Thyroid gland (tissue), 4 donors: ENCODE results near the gene SGSH. TPM values are rescaled to one million over a fixed set of nuclear protein-coding genes. Genes with fewer than 3 reads are reported as not detected.

ENCODE experiments used
- DNase-seq, 2 donors: peaks; one replicate each; pipeline ENCODE4 v3.0.0-alpha.2; 2019
- H3K27ac ChIP-seq, 3 donors: fragments of 200-600 bp; sonication (generic); 1 replicate in 2 of 3; 2 replicates in 1 of 3; pipeline ENCODE4 v1.5.1; 2016 to 2019; ENCODE audit warnings: mild to moderate bottlenecking in 1 of 3, moderate library complexity in 1 of 3
- H3K27me3 ChIP-seq: fragments of 200-600 bp; sonication (generic); one replicate; pipeline ENCODE4 v1.5.1; 2019
- H3K36me3 ChIP-seq, 2 donors: fragments of 200-600 bp; sonication (generic); one replicate each; pipeline ENCODE4 v1.5.1; 2016 to 2019
- H3K4me1 ChIP-seq, 2 donors: fragments of 200-600 bp; sonication (generic); one replicate each; pipeline ENCODE4 v1.5.1; 2017 to 2019
- H3K4me3 ChIP-seq, 3 donors: fragments of 200-600 bp; sonication (generic); replicated peaks in 1 of 3; 1 replicate in 2 of 3; 2 replicates in 1 of 3; pipeline ENCODE4 v1.5.1; 2016; ENCODE audit warnings: mild to moderate bottlenecking in 1 of 3
- H3K9me3 ChIP-seq: fragments of 200-600 bp; sonication (generic); one replicate; pipeline ENCODE4 v1.5.1; 2017
- POLR2A ChIP-seq, 2 donors: fragments of 450-650 bp; IDR thresholded peaks; one replicate each; pipeline ENCODE4 v1.6.1; 2017; ENCODE audit warnings: antibody characterized with exemption in 2 of 2, mild to moderate bottlenecking in 2 of 2, moderate library complexity in 1 of 2
- WGBS, 2 donors: methylation state at CpG; one replicate each; pipeline ENCODE4 v1.1.5; 2017; 5-methylcytosine and 5-hydroxymethylcytosine counted together
- intact Hi-C: fragments of 100-400 bp; cut with DNase I; formaldehyde crosslinking; loops from one replicate; pipeline ENCODE4 v1.15.1; 2023
- total RNA-seq, 4 donors: library from RNA; depleted of rRNA; stranded (reverse); fragments of >200 nt; gene quantifications; one replicate each; pipeline ENCODE4 v1.2.3, GENCODE V29; 2016
- TF ChIP-seq, protein P1 (sequence below), 6 experiments: fragments of 200-600 bp in 3 of 6; fragments of 450-650 bp in 3 of 6; sonication (generic) in 3 of 6; IDR thresholded peaks; one replicate each; pipeline ENCODE4 v1.5.1; 2016 to 2019; ENCODE audit warnings: antibody characterized with exemption in 6 of 6, mild to moderate bottlenecking in 2 of 6, inconsistent platforms in 1 of 6, moderate library complexity in 1 of 6

SGSH gene
- total RNA-seq, 4 donors from 2014 or later: 31.8 to 48.5 (median 38.2) TPM

DNA sequence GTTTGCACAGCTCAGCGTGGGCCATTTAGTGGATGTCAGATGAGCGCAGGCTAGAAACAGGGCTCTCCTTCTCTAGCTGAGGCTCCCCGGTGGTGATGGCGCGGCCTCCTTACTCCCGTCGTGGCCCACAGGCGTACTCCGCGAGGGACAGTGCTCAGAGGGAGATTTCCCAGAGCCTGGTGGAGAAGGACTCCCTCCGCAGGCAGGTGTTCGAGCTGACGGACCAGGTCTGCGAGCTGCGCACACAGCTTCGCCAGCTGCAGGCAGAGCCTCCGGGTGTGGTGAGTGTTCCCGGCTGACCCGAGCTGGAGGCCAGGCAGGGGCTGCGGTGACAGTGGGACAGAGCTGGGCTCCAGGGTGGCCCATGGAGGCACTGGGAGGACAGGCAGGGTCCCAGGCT lies 28.9 kb downstream of the SGSH start:
- H3K4me1 ChIP-seq: peaks cover 0 to 15% of the 10 kb centered on the region in 2 donors
- intact Hi-C loops: no loop called here
- WGBS, 2 donors: 85 to 89% methylated on average over 7 to 10 of the region's 20 CpGs
- no peaks in the 10 kb centered on the region for H3K36me3 ChIP-seq
- H3K9me3 ChIP-seq: no peaks in the 10 kb centered on the region
- no peaks in the 10 kb centered on the region for H3K27me3 ChIP-seq
- DNase-seq: no peak
- no peak overlapping the region for H3K4me3 ChIP-seq
- H3K27ac ChIP-seq: no peak overlapping the region
- no peak for TF ChIP-seq POLR2A (IDR thresholded peaks at IDR 0.05)
- TF ChIP-seq, protein P1, sequence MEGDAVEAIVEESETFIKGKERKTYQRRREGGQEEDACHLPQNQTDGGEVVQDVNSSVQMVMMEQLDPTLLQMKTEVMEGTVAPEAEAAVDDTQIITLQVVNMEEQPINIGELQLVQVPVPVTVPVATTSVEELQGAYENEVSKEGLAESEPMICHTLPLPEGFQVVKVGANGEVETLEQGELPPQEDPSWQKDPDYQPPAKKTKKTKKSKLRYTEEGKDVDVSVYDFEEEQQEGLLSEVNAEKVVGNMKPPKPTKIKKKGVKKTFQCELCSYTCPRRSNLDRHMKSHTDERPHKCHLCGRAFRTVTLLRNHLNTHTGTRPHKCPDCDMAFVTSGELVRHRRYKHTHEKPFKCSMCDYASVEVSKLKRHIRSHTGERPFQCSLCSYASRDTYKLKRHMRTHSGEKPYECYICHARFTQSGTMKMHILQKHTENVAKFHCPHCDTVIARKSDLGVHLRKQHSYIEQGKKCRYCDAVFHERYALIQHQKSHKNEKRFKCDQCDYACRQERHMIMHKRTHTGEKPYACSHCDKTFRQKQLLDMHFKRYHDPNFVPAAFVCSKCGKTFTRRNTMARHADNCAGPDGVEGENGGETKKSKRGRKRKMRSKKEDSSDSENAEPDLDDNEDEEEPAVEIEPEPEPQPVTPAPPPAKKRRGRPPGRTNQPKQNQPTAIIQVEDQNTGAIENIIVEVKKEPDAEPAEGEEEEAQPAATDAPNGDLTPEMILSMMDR (IDR thresholded peaks at IDR 0.05): no peak

DNA sequence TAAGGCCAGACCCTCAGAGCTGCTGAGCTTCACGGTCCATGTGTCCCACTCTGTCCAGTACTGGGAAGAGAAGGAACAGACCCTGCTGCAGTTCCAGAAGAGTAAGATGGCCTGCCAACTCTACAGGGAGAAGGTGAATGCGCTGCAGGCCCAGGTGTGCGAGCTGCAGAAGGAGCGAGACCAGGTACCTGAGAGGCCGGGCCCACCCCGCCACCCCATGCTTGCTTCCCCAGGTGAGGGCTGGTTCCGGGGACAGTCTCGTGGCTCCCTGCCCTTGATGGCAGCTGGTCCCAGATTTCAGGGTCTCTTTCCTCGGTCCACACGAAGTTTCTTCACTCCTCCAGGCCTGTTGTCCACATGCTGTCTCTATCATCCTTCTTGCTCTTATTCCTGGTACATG lies 29.4 kb downstream of the SGSH start:
- no peak for DNase-seq
- no peak for TF ChIP-seq POLR2A (IDR thresholded peaks at IDR 0.05)
- TF ChIP-seq, protein P1 (IDR thresholded peaks at IDR 0.05): no peak
- Histone ChIP-seq H3K4me1 (peaks cover 0 to 15% of the 10 kb centered on the region in 2 donors), H3K27me3 (no peaks in the 10 kb centered on the region), H3K27ac (no peak overlapping the region), H3K9me3 (no peaks in the 10 kb centered on the region), H3K4me3 (no peak overlapping the region), H3K36me3 (no peaks in the 10 kb centered on the region)
- 94 to 95% methylated on average over 8 to 10 of the region's 10 CpGs for WGBS, 2 donors
- intact Hi-C loops: no loop called here

DNA sequence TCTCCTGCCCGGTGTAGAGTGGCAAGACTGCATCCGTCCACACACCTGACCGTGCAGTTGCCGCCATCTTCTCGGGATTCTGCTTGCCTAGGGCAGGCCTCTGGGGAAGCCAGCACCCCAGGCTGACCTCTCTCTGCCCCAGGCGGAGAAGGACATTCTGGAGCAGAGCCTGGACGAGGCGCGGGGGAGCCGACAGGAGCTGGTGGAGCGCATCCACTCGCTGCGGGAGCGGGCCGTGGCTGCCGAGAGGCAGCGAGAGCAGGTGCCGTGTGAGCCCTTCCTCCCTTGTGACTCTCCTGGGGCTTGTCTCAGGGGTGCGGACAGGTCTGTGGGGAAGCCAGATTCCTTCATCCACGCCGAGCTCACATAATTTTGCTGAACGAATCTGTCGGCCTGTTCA lies 30.5 kb downstream of the SGSH start:
- Histone ChIP-seq H3K9me3 (no peaks in the 10 kb centered on the region), H3K4me3 (no peak overlapping the region), H3K27me3 (no peaks in the 10 kb centered on the region), H3K36me3 (no peaks in the 10 kb centered on the region), H3K27ac (no peak overlapping the region), H3K4me1 (peaks cover 0 to 7% of the 10 kb centered on the region in 2 donors)
- DNase-seq: peak in 1 of 2 donors; percentile 15
- TF ChIP-seq POLR2A (IDR thresholded peaks at IDR 0.05): no peak
- TF ChIP-seq, protein P1 (IDR thresholded peaks at IDR 0.05): no peak
- intact Hi-C loops: no loop called here
- 69 to 71% methylated on average over 23 of the region's 23 CpGs for WGBS, 2 donors

DNA sequence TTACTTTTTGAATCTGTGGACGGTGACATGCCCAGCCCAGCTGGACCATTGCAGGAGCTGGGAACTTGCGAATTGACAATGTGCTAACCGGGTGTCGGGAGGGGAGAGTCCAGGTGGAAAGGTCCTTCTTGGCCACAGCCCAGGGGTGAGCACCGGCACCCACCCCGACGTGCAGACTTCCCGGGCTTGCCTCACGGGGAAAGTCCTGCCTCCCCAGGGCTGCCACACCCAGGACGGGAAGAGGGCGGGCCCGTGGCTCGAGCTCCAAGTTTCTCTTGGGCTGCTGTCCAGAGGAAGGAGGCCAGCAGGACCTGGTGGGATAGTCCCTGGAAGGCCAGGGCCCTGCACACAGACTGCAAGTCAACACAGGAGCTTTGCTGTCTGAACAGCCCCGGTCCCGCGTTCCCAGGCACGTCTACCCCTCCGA lies 32.6 kb downstream of the SGSH start:
- TF ChIP-seq, protein P1 (IDR thresholded peaks at IDR 0.05): no peak
- TF ChIP-seq POLR2A (IDR thresholded peaks at IDR 0.05): no peak
- Histone ChIP-seq H3K27me3 (no peaks in the 10 kb centered on the region), H3K27ac (no peak overlapping the region), H3K4me1 (peaks cover 0 to 7% of the 10 kb centered on the region in 2 donors), H3K4me3 (no peak overlapping the region), H3K9me3 (no peaks in the 10 kb centered on the region), H3K36me3 (no peaks in the 10 kb centered on the region)
- no peak for DNase-seq
- WGBS, 2 donors: 68% methylated on average over 14 to 18 of the region's 18 CpGs
- intact Hi-C loops: no loop called here

DNA sequence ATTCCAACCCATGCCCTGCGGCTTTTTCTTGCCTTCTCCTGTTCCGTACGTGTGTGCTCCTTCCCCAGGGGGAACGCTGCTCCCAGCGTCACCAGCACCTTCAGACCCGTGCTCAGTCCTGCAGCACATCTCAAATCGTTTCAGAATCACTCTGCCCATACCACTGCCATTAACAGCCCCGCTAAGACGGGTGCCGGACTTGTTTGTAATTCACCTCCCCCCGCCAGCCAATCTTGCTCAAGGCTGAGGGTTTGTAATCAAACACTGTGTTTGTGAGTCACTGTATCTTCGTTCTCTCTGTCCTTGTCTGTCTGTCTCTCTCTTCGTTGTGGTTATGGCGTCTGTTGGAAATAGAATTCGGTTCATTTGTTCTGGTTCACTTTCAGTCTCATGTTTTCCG lies 33.0 kb downstream of the SGSH start:
- DNase-seq: no peak
- Histone ChIP-seq H3K4me3 (no peak overlapping the region), H3K9me3 (no peaks in the 10 kb centered on the region), H3K4me1 (peaks cover 0 to 7% of the 10 kb centered on the region in 2 donors), H3K27ac (no peak overlapping the region), H3K27me3 (no peaks in the 10 kb centered on the region), H3K36me3 (no peaks in the 10 kb centered on the region)
- no peak for TF ChIP-seq POLR2A (IDR thresholded peaks at IDR 0.05)
- TF ChIP-seq, protein P1 (IDR thresholded peaks at IDR 0.05): no peak
- WGBS, 2 donors: 79 to 85% methylated on average over 16 of the region's 16 CpGs
- intact Hi-C loops: no loop called here
